A673 (cell line): ENCODE results near the gene RGL3. TPM values are rescaled to one million over a fixed set of nuclear protein-coding genes. Genes with fewer than 3 reads are reported as not detected.

ENCODE experiments used
- BruUV-seq: library from RNA; stranded (reverse); fragments of 400-500 nt; replicated peaks from 2 replicates; lab custom pipeline; 2021; lab: Mats Ljungman, UMichigan
- CTCF ChIA-PET: fragments of 300-600 bp; sonication (Branson Sonifier 250); formaldehyde crosslinking; loops from one replicate; lab custom pipeline; 2022; ENCODE audit warnings: antibody characterized with exemption; lab: Charles Lee
- POLR2A ChIA-PET: fragments of 300-600 bp; sonication (Branson Sonifier 250); formaldehyde crosslinking; loops from one replicate; lab custom pipeline; 2022; ENCODE audit warnings: antibody characterized with exemption; ENCODE audit not compliant: low non-redundant PET; lab: Charles Lee
- DNase-seq: peaks from one replicate; pipeline ENCODE4 v3.0.0-alpha.2; 2015; ENCODE audit warnings: low spot score
- H3K27ac ChIP-seq: fragments of 200-600 bp; sonication (generic); 2 replicates; pipeline ENCODE4 v1.5.1; 2016; ENCODE audit warnings: mixed run types, low read depth, mild to moderate bottlenecking, mixed read lengths, antibody characterized with exemption, low read length; ENCODE audit not compliant: poor library complexity, severe bottlenecking
- H3K27me3 ChIP-seq: fragments of 200-600 bp; sonication (generic); replicated peaks from 2 replicates; pipeline ENCODE4 v1.6.1; 2017; ENCODE audit warnings: mixed run types, low read depth, mild to moderate bottlenecking, mixed read lengths, antibody characterized with exemption, low read length; ENCODE audit not compliant: insufficient read depth, poor library complexity
- H3K36me3 ChIP-seq: fragments of 200-600 bp; sonication (generic); 2 replicates; pipeline ENCODE4 v1.6.1; 2016; ENCODE audit warnings: mixed run types, mild to moderate bottlenecking, mixed read lengths, antibody characterized with exemption, low read length; ENCODE audit not compliant: insufficient read depth, poor library complexity, severe bottlenecking
- H3K4me1 ChIP-seq: fragments of 200-600 bp; sonication (generic); 2 replicates; pipeline ENCODE4 v1.6.1; 2017; ENCODE audit warnings: mixed run types, mild to moderate bottlenecking, mixed read lengths, antibody characterized with exemption, low read length; ENCODE audit not compliant: insufficient read depth, poor library complexity, severe bottlenecking
- H3K4me3 ChIP-seq: fragments of 200-600 bp; sonication (generic); 2 replicates; pipeline ENCODE4 v1.5.1; 2016; ENCODE audit warnings: low read depth, mixed run types, mild to moderate bottlenecking, mixed read lengths, low read length; ENCODE audit not compliant: poor library complexity, severe bottlenecking
- H3K9me3 ChIP-seq: fragments of 200-600 bp; sonication (generic); 2 replicates; pipeline ENCODE4 v1.6.1; 2016; ENCODE audit warnings: mixed run types, low read depth, mild to moderate bottlenecking, mixed read lengths, antibody characterized with exemption, low read length; ENCODE audit not compliant: poor library complexity, severe bottlenecking
- EZH2 ChIP-seq: fragments of 200-600 bp; sonication (generic); IDR thresholded peaks from 2 replicates; pipeline ENCODE4 v1.6.1; 2017; ENCODE audit warnings: borderline replicate concordance, low read depth, mild to moderate bottlenecking, mixed read lengths, antibody characterized with exemption, low read length; ENCODE audit not compliant: poor library complexity, severe bottlenecking
- intact Hi-C: fragments of 100-400 bp; cut with micrococcal nuclease; formaldehyde crosslinking; loops from one replicate; pipeline ENCODE4 v1.10.0; 2022; ENCODE audit not compliant: unreplicated experiment
- total RNA-seq: library from RNA; stranded (reverse); gene quantifications from 2 replicates; pipeline ENCODE4 v1.2.3, GENCODE V29; 2021
- TF ChIP-seq, protein P1 (sequence below): fragments of 300-800, 200-600 bp; sonication (generic); conservative IDR thresholded peaks from 2 replicates; pipeline ENCODE4 v1.5.1; 2017; ENCODE audit warnings: low read depth, mild to moderate bottlenecking, antibody characterized with exemption, low read length, moderate library complexity, mixed read lengths

Gene RGL3
- total RNA-seq, 1 experiment from 2014 or later = not detected

DNA sequence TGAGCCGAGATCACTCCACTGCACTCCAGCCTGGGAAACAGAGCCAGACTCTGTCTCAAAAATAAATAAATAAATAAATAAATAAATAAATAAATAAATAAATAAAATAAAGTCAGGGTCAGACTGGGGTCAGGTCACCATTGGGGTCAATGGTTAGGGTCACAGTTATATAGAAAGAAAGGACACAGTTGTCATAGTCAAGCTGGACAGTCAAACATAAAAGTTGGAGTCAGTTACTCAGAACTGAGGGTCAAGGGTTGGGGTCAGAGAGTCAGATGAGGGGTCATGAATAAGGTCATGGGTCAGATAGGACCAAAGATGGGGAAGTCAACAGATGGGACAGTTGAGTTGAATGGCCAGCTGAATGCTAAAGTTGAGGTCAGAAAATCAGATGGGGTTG lies 18.3 kb downstream of the RGL3 start:
- intact Hi-C loops = no loop called here
- no peaks in the 10 kb centered on the region for H3K36me3 ChIP-seq
- H3K27ac ChIP-seq = no peak overlapping the region
- TF ChIP-seq, protein P1, sequence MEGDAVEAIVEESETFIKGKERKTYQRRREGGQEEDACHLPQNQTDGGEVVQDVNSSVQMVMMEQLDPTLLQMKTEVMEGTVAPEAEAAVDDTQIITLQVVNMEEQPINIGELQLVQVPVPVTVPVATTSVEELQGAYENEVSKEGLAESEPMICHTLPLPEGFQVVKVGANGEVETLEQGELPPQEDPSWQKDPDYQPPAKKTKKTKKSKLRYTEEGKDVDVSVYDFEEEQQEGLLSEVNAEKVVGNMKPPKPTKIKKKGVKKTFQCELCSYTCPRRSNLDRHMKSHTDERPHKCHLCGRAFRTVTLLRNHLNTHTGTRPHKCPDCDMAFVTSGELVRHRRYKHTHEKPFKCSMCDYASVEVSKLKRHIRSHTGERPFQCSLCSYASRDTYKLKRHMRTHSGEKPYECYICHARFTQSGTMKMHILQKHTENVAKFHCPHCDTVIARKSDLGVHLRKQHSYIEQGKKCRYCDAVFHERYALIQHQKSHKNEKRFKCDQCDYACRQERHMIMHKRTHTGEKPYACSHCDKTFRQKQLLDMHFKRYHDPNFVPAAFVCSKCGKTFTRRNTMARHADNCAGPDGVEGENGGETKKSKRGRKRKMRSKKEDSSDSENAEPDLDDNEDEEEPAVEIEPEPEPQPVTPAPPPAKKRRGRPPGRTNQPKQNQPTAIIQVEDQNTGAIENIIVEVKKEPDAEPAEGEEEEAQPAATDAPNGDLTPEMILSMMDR = no peak
- TF ChIP-seq EZH2 = no peak
- no peaks in the 10 kb centered on the region for H3K4me1 ChIP-seq
- DNase-seq = no peak
- no peak overlapping the region for H3K4me3 ChIP-seq
- H3K9me3 ChIP-seq = no peaks in the 10 kb centered on the region
- ChIA-PET POLR2A (no interaction called here), CTCF (no interaction called here)
- no peaks in the 10 kb centered on the region for H3K27me3 ChIP-seq
- BruUV-seq = no TSS peak

DNA sequence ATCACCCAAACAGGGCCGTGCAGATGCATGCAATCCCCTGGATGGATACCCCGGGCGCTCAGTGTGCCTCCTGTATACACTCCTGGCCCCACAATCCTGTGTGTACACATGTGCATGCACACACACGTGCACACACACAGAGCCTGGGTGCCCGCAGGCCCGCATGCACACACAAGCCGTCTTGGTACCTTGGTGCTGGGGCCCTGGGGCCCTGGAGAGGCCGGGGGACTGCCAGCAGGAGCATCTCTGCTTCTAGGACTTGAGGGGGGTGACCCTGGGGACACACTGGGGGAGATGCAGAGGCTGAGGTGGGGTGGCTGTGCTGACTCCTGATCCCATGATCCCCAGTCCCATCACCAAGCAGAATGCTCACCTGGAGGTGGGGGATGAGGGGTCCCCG lies 19.4 kb downstream of the RGL3 start:
- Histone ChIP-seq H3K27me3 (no peaks in the 10 kb centered on the region), H3K9me3 (no peaks in the 10 kb centered on the region), H3K27ac (no peak overlapping the region), H3K4me3 (no peak overlapping the region), H3K4me1 (no peaks in the 10 kb centered on the region), H3K36me3 (no peaks in the 10 kb centered on the region)
- no TSS peak for BruUV-seq
- ChIA-PET CTCF (interaction anchor here (0.6 kb wide), 1 partner anchor 1278 kb away, joined by 3 read pairs; no protein-coding TSS in a partner anchor), POLR2A (no interaction called here)
- intact Hi-C loops = no loop called here
- no peak for TF ChIP-seq EZH2
- TF ChIP-seq, protein P1 = no peak
- DNase-seq = no peak

DNA sequence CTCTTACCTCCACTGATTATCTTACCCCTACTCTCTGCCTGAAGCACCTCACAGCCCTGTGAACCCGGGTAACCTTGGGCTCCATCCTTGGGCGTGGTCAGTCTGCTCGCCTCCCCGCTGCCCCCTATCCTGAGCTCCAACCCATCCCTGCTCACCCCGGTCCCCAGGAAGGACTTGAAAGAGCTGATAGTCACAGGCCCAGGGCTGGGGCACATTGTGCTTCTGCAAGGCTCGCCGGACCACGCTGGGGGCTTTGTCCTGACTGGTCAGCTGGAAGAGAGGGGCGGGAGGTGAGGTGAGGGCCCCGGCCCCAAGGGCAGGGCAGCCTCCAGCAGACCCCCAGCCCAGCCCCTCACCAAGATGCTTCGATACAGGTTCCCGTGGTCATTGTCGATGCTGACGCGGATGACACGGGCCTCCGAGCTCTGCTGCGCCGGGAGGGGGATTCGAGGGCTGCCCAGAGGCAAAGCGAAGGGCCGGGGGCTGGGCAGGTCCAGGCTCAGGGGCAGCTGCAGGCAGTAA lies 22.0 kb downstream of the RGL3 start:
- TF ChIP-seq, protein P1 = no peak
- no peak for TF ChIP-seq EZH2
- no peak overlapping the region for H3K4me3 ChIP-seq
- no peaks in the 10 kb centered on the region for H3K4me1 ChIP-seq
- no TSS peak for BruUV-seq
- H3K36me3 ChIP-seq = no peaks in the 10 kb centered on the region
- ChIA-PET POLR2A (no interaction called here), CTCF (no interaction called here)
- DNase-seq = no peak
- H3K9me3 ChIP-seq = no peaks in the 10 kb centered on the region
- H3K27me3 ChIP-seq = no peaks in the 10 kb centered on the region
- intact Hi-C loops = no loop called here
- H3K27ac ChIP-seq = no peak overlapping the region
